GM21529 (cell line): ENCODE data around the gene GGT6.

Experiments
- ATAC-seq: cut with Tn5 transposase; IDR thresholded peaks from one replicate; pipeline ENCODE4 v1.9.1; 2021; ENCODE audit not compliant: unreplicated experiment

Gene GGT6

DNA sequence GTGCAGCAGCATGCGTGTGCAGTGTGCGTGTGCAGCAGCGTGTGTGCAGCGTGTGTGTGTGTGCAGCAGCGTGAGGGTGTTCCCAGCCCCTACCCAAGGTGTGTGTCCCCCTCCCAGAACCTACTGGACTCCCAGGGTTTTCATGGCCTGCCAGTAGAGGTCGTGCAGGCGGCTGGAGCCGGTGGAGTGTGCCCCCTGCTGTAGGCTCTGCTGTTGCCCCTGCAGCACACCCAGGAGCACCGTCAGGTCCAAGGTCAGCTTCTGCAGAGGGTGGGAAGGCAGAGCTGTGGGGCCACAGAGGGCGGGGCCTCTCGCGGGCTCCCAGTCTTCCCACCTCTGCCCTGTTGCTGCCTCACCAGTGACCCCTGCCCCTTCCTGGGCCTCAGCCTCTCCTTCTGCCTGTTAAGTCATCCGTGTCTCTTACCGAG, 20.1 kb downstream of the GGT6 start:
- no peak for ATAC-seq

DNA sequence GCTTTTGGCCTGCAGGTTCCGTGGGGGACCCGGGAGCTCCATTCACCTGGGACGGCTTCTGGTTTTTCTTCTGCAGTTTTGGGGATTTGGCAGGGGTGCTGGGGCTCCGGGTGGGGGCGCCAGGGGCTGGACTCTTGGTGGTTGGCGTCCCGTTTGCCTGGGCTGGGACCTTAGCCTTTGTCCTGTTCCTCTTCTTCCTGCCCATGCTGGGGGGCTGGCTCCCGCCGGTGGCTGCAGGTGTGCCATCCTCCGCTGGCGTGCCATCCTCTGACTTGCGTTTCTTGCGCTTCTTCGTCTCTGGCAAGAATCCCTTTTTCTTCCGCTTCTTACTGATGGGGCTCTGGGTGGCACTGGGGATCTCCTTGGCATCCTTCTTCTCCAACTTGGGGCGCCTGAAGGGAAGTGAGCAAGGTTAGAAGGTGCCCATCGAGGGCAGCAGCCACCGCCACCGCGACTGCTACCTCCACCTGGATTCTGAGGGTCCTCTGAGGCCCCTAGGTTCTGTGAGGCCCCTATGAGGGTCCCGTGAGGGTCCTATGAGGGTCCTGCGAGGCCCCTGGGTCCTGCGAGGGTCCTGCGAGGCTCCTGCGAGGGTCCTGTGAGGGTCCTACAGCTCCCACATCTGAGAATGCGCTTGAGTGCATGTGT, 20.7 kb downstream of the GGT6 start:
- no peak for ATAC-seq

- no peak for ATAC-seq
Observed at GRCh38 chr17:4539025-4539424, 21.4 kb downstream of the GGT6 start.

DNA sequence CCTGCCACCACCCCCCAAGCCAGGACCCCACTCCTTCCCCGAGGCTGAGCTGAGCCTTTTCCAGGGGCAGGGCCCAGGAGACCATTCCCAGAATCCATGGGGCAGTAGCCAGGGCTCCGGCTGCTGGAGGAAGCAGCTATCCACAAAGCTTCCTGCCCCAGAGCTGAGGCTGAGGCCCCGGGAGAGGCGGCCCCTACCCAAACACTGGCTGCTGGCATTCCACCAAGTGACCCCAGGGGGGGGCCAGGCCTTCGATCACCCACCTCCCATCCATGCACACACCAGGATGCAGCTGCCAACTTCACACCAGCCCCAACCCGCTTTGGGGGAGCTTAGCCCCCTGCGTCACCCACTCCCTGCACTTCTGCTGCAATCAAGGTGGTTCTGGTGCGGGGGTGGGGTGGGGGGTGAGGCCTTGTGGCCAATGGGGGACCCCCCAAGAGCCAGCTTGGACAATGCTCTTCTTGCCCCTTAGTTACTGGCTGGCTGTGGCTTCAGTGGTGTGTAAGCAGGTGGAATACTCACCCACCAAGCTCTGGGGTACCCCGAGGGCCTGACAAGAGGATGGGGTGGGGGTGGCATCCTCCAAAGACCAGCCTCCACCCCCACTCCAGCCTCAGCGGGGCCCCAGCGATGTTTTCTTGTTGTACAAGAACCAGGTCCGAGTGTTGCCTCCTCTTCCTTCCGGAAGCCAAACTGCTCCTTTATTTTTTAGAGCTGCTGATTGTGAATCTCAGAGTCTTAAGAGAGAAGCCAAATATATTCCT, 22.0 kb downstream of the GGT6 start:
- ATAC-seq: no peak

GRCh38 chr17:4537451-4538235, 22.7 kb downstream of the GGT6 start:
- no peak for ATAC-seq

- ATAC-seq: no peak
Observed at GRCh38 chr17:4536742-4537411, 23.5 kb downstream of the GGT6 start.

- no peak for ATAC-seq
Observed at GRCh38 chr17:4536259-4536741, 24.1 kb downstream of the GGT6 start.

DNA sequence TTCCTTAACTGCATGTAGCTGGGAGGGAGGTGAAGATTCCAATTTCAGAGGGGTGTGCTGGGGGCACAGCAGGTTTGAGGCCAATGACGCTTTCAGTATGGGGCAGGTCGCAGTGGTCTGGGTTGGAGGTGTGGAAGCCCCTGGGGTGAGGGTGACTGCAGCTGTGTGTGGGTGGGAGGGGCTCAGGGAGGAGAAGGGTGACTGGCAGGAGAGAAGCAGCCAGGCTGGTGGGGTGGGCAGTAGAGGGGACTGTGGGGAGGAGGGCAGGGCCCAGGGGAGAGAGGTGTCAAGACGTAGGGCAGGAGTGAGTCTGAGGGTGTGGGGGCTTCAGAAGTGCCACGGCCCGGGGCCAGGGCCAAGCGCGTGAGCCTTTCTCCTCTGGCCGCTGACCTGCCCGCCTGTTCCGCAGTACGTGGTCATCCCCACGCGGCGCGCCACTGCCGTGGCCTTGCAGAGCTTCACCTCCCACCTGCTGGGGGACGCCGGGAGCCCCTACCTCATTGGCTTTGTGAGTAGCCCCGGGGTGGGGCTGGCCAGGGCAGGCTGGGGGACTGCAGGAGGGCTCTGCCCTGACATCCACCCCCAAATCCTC, 24.6 kb downstream of the GGT6 start:
- no peak for ATAC-seq

DNA sequence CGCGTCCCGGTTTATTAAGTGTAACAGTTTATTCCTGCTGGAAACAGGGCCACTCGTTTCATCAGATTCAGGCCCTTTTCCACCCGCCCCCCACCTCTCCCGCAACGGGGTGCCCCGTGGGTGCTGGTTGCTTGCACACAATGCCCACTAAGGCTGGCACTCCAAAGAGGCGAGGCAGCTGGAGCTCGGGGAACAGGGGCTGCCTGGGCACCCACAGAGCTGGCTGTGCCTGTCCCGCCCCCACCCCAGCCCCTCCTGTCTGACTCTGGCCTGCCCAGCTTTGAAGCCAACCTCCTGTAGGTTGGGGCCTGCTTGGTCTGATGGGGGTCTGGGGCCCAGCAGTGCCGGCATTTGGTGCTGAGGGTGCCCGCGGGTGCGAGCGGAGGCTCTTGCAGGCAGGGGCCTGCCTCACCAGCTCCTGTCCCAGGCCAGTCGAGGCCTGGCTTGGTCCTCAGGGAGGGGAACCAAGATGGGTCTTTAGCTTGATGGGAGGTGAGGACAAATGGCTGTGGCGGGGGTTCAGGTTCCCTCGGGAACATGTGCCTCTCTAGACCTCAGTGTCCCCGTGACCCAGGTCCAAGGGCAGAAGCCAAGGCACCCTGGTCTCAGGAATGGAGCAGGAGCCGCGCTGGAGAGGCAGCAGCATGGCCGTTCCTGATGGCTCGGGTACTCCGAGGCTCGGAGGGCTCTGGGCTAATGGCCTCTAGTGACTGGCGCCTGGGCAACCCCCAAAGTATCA, 25.3 kb downstream of the GGT6 start:
- ATAC-seq: no peak

- ATAC-seq: no peak
Observed at GRCh38 chr17:4534515-4534914, 25.9 kb downstream of the GGT6 start.

DNA sequence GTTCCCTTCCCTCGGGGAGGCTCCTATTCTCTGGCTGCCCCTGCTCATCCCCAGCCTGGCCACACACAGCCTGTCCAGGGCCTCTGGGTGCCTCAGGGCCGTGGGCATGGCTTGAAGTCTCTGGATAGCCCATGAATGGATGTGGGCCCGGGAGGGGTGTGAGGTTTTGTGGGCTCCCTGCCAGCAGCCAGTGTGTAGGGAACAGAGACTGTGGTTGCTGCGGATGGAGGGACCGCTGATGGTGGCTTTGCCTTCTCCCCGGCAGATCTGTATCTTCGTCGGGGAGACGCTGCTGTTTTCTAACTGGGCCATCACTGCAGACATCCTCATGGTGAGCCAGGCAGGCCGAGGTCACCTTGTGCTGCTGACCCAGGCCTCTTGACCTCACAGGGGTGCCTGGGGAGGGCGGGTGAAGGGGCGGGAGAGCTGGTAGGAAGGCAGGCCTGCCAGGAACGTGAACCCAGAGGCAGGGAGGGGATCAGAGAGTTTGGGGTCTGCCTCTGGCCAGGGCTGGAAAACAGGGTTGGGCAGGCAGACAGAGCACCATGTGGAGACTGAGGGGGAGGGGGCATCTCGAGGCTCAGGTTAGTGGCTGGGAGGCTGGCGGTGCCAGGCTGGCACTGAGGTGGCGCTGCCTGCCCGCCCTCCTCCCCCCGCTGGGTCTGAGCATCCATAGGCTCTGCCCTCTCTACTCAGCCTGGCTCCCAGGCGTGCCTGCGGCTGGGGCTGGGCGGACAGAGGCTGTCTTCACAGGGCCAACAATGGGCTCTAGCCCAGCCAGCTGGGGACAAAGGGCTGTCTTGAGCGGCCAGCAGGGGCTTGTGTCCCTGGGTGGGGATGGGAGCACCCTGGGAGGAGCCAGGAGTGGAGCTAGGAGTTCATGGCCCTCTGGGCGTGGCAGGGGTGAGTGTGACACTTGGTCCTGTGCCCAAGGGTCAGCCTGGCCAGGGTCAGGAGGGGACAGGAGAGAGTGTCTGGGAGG, 26.6 kb downstream of the GGT6 start:
- ATAC-seq: no peak

GRCh38 chr17:4532860-4533522, 27.4 kb downstream of the GGT6 start:
- ATAC-seq: no peak

- ATAC-seq: no peak
Observed at GRCh38 chr17:4531988-4532736, 28.2 kb downstream of the GGT6 start.

DNA sequence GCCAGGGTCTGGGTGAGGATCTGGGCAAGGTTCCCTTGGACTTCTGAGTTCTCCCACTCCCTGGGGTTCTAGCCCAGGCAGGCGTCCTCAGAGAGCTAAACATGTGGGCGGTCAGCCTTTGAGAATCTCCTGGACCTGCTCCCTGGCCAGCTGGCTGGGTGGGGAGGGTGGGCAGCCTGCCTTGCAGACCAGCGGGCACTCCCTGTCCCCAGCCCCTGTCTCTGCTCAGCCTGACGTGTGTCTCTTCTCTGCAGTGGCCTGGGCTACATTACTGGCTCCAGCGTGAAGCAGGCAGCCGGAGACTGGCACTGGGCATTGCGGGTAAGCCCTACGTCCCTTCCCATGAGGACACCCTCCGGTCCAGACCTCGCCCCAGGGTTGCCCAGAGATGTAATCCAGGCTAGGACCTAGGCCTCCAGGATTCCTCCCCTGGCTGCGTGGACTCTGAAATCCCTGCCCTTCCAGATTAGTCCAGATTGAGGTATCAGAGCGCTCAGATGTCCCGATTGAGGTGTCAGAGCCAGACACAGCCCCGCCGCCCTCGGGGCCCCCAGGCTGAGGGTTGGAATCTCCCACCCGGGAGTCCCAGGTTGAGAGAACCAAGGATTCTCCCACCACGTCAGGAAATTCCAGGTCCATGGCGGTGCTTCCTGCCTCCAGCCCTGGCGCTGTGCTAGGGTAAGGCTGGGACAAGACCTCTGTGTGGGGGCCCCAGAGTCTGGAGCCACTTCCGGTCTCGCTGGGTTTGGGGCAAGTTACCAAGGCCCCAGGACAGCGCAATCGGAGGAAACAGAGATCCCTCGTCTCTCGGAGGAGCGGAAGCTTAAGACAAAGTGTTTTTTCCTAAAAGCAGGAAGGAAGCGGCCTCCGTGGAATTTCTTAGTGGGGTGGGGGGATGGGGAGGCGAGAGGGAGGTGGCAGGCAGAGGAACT, 29.3 kb downstream of the GGT6 start:
- ATAC-seq: no peak

DNA sequence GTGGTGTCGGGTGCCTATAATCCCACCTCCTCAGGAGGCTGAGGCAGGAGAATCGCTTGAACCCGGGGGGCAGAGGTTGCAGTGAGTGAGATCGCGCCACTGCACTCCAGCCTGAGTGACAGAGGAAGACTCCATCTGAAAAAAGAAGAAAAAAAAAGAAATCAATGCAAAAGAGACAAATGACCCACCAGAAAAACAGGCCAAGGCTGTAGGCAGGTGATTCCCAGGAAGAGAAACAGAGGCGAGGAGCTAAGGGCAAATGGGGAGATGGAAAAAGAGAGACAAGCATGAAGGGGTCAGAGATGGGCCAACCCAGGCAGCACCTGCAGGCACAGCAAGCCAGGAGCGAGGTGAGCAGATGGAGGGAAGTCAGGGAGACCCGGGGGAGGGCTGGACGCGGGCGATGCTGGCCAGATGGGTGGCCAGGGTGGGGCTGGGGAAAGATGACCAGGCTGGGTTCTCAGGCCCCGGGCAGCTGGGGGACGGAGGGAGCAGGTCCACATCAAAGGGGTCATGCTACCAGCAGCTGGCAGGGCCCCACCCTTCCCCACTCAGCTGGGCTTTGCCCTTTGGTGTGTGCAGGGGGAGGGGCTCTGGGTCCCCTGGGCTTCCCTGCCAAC, 30.7 kb downstream of the GGT6 start:
- no peak for ATAC-seq

GRCh38 chr17:4527566-4528125, 32.7 kb downstream of the GGT6 start:
- no peak for ATAC-seq
